Transverse colon (tissue), 4 donors: ENCODE data around the gene SLC5A5. TPM values are rescaled to one million over a fixed set of nuclear protein-coding genes. Genes with fewer than 3 reads are reported as not detected.

Experiments used
- DNase-seq: peaks from one replicate; pipeline ENCODE4 v3.0.0-alpha.2; 2019
- H3K27ac ChIP-seq, 4 donors: fragments of 200-600 bp; sonication (generic); 2 replicates each; pipeline ENCODE4 v1.5.1; 2016 to 2018; ENCODE audit warnings: inconsistent platforms in 4 of 4
- H3K27me3 ChIP-seq: fragments of 200-600 bp; sonication (generic); 2 replicates; pipeline ENCODE4 v1.5.1; 2017; ENCODE audit warnings: inconsistent platforms
- H3K36me3 ChIP-seq, 4 donors: fragments of 200-600 bp; sonication (generic); 2 replicates each; pipeline ENCODE4 v1.5.1; 2017 to 2019; ENCODE audit warnings: inconsistent platforms in 4 of 4
- H3K4me1 ChIP-seq, 4 donors: fragments of 200-600 bp; sonication (generic); 2 replicates each; pipeline ENCODE4 v1.5.1; 2017 to 2020; ENCODE audit warnings: inconsistent platforms in 4 of 4
- H3K4me3 ChIP-seq, 4 donors: fragments of 200-600 bp; sonication (generic); 1 replicate in 1 of 4; 2 replicates in 3 of 4; pipeline versions ENCODE4 v1.5.1 to v1.6.1; 2017 to 2019; ENCODE audit warnings: inconsistent platforms in 4 of 4
- H3K9me3 ChIP-seq, 2 donors: fragments of 200-600 bp; sonication (generic); 2 replicates each; pipeline ENCODE4 v1.5.1; 2017 to 2019; ENCODE audit warnings: inconsistent platforms in 2 of 2
- EP300 ChIP-seq: sonication (generic); formaldehyde crosslinking; IDR thresholded peaks from one replicate; pipeline ENCODE4 v1.6.1; 2017; ENCODE audit warnings: antibody characterized with exemption, low read depth
- POLR2A ChIP-seq: fragments of 450-650 bp; IDR thresholded peaks from one replicate; pipeline ENCODE4 v1.6.1; 2016; ENCODE audit warnings: antibody characterized with exemption, mild to moderate bottlenecking, moderate library complexity
- POLR2AphosphoS5 ChIP-seq, 3 donors: sonication (generic); formaldehyde crosslinking; IDR thresholded peaks; one replicate each; pipeline ENCODE4 v1.6.1; 2016; ENCODE audit warnings: antibody characterized with exemption in 3 of 3
- WGBS, 2 donors: methylation state at CpG; one replicate each; pipeline ENCODE4 v1.1.5; 2018; ENCODE audit warnings: low coverage in 1 of 2; 5-methylcytosine and 5-hydroxymethylcytosine counted together
- in situ Hi-C, 4 donors: fragments of 200-750 bp; cut with MboI; loops; one replicate each; pipeline versions ENCODE4 v1.15.0 to v1.15.1; 2017; ENCODE audit warnings: low sequenced_read_pairs in 3 of 4, low pct_ligation_motif_present in 1 of 4, low pct_unique_long_range_greater_than_20kb in 1 of 4
- intact Hi-C: fragments of 100-400 bp; cut with DNase I; formaldehyde crosslinking; loops from one replicate; pipeline ENCODE4 v1.15.1; 2023; ENCODE audit warnings: low total_unique reads
- total RNA-seq, 4 donors: library from RNA; depleted of rRNA; stranded (reverse); fragments of >200 nt; gene quantifications; one replicate each; pipeline ENCODE4 v1.1.0, GENCODE V29; 2016
- TF ChIP-seq, protein P1 (sequence below), 5 experiments: fragments of 200-600 bp in 3 of 5; fragments of 450-650 bp in 2 of 5; sonication (generic) in 3 of 5; IDR thresholded peaks; 1 replicate in 2 of 5; 2 replicates in 3 of 5; pipeline ENCODE4 v1.5.1; 2016 to 2017; ENCODE audit warnings: antibody characterized with exemption in 5 of 5, inconsistent platforms in 3 of 5, mild to moderate bottlenecking in 2 of 5, moderate library complexity in 1 of 5

Gene SLC5A5
- total RNA-seq, 4 donors from 2014 or later, result not detected

DNA sequence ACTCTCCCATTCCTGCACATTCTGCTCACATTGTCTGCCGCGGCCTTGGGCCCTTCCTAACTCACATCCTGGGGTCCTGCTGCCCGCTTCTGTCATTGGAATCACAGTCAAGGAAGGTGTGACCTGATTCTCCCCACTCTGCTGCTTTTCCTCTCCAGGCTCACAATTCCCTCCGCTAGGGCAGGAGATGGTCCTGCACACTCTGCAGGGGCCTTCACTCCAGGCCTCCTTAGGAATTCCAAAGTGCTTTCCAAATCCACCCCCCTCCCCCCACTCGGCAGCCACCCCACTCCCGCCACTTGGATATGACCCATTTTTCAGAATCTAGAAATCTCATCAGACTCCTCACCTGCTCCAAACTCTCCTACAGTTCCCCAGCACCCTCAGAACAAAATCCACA is 3.1 kb upstream of the SLC5A5 start:
- DNase-seq, result no peak
- peaks cover 0 to 2% (median 1%) of the 10 kb centered on the region in 4 donors for H3K36me3 ChIP-seq
- WGBS, 2 donors, result 82% methylated on average over 6 of the region's 6 CpGs; no CpG with 5 or more reads in 1 of the 2 donors
- H3K27me3 ChIP-seq, result peaks cover 44% of the 10 kb centered on the region
- no peaks in the 10 kb centered on the region for H3K9me3 ChIP-seq
- intact Hi-C loops, result no loop called here
- in situ Hi-C loops, result loop anchor here in 3 of 4 donors (5.0 to 25.0 kb wide), 4 partner anchors 69 to 156 kb away; partner anchors contain the start of gene MAP1S (in 1 of the 3)
- peaks cover 10 to 38% (median 20%) of the 10 kb centered on the region in 4 donors for H3K4me1 ChIP-seq
- H3K27ac ChIP-seq, result no peak overlapping the region
- TF ChIP-seq POLR2A, result no peak
- no peak for TF ChIP-seq POLR2AphosphoS5 (IDR thresholded peaks at IDR 0.05)
- no peak for TF ChIP-seq EP300
- TF ChIP-seq, protein P1, sequence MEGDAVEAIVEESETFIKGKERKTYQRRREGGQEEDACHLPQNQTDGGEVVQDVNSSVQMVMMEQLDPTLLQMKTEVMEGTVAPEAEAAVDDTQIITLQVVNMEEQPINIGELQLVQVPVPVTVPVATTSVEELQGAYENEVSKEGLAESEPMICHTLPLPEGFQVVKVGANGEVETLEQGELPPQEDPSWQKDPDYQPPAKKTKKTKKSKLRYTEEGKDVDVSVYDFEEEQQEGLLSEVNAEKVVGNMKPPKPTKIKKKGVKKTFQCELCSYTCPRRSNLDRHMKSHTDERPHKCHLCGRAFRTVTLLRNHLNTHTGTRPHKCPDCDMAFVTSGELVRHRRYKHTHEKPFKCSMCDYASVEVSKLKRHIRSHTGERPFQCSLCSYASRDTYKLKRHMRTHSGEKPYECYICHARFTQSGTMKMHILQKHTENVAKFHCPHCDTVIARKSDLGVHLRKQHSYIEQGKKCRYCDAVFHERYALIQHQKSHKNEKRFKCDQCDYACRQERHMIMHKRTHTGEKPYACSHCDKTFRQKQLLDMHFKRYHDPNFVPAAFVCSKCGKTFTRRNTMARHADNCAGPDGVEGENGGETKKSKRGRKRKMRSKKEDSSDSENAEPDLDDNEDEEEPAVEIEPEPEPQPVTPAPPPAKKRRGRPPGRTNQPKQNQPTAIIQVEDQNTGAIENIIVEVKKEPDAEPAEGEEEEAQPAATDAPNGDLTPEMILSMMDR (IDR thresholded peaks at IDR 0.05), result no peak
- no peak overlapping the region for H3K4me3 ChIP-seq

DNA sequence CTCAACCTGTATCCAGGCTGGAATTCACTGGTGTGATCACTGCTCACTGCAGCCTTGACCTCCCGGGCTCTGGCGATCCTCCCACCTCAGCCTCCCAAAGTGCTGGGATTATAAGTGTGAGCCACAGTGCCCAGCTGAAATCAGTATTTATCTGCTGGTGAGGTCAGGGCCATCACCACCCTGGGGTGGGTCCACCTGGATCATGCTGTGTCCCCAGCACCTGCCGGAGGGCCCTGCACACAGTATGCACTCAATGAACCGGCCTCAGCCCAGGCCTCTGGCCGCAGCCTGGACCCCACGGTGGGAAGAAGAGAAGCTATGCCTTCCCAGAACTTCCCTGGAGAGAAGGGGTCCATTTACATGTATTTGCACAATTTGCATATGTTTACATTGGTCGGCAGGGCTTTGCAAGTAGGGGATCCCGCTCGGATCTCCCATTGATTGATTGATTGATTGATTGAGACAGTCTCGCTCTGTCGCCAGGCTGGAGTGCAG is 2.6 kb upstream of the SLC5A5 start:
- Histone ChIP-seq H3K9me3 (no peaks in the 10 kb centered on the region), H3K27ac (no peak overlapping the region), H3K27me3 (peaks cover 49% of the 10 kb centered on the region), H3K4me1 (peaks cover 10 to 38% (median 22%) of the 10 kb centered on the region in 4 donors), H3K4me3 (no peak overlapping the region), H3K36me3 (no peaks in the 10 kb centered on the region)
- 66% methylated on average over 11 of the region's 11 CpGs; no CpG with 5 or more reads in 1 of the 2 donors for WGBS, 2 donors
- in situ Hi-C loops (loop anchor here in 3 of 4 donors (5.0 to 25.0 kb wide), 4 partner anchors 68 to 157 kb away; partner anchors contain the start of gene MAP1S (in 1 of the 3)), intact Hi-C loops (no loop called here)
- TF ChIP-seq, protein P1 (IDR thresholded peaks at IDR 0.05), result no peak
- TF ChIP-seq POLR2A (no peak), POLR2AphosphoS5 (IDR thresholded peaks at IDR 0.05) (no peak), EP300 (no peak)
- no peak for DNase-seq

DNA sequence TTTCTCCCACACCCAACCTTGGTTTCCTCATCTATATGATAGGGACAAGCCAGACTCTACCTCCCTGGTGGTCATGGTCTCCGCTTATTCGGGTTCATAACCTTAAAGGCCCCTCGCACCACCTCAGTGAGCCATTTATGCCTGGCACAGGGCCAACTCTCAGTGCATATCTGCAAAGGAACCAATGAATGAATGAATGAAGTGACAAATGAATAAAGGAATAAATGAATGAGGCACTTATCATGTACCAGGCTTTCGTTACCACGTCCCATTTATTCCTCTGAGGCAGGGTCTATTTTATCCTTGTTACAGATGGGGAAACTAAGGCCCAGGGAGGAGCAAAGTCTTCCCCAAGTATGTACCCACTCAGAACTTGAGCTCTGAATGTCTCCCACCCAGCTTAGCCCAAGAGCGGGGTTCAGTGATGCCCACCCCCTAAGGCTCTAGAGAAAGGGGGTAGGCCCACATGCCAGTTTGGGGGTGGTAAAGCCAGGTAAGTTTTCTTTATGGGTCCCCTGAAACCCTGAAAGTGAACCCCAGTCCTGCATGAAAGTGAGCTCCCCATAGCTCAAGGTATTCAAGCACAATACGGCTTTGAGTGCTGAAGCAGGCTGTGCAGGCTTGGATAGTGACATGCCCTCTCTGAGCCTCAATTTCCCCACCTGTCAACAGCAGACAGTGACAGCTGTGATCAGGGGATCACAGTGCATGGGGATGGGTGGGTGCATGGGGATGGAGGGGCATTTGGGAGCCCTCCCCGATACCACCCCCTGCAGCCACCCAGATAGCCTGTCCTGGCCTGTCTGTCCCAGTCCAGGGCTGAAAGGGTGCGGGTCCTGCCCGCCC is 490 bp upstream of the SLC5A5 start:
- Histone ChIP-seq H3K27ac (no peak overlapping the region), H3K9me3 (no peaks in the 10 kb centered on the region), H3K36me3 (no peaks in the 10 kb centered on the region), H3K4me1 (peaks cover 6 to 22% (median 15%) of the 10 kb centered on the region in 4 donors), H3K27me3 (peaks cover 69% of the 10 kb centered on the region), H3K4me3 (no peak overlapping the region)
- DNase-seq, result no peak
- in situ Hi-C loops (loop anchor here in 2 of 4 donors (10.0 to 25.0 kb wide), 3 partner anchors 54 to 159 kb away; partner anchors contain the start of gene MAP1S (in 1 of the 2)), intact Hi-C loops (no loop called here)
- 62 to 80% methylated on average over 2 to 10 of the region's 10 CpGs for WGBS, 2 donors
- TF ChIP-seq EP300, result no peak
- TF ChIP-seq, protein P1 (IDR thresholded peaks at IDR 0.05), result no peak
- no peak for TF ChIP-seq POLR2A
- no peak for TF ChIP-seq POLR2AphosphoS5 (IDR thresholded peaks at IDR 0.05)
